T-cell (primary cell): ENCODE data around the gene ACTR10. TPM values are rescaled to one million over a fixed set of nuclear protein-coding genes. Genes with fewer than 3 reads are reported as not detected.

ENCODE experiments used
- ATAC-seq, 4 experiments: fragments of 200-7000 bp in 3 of 4; fragments of 150-1000 bp in 1 of 4; cut with Tn5 transposase; replicated peaks in 1 of 4; 1 replicate in 3 of 4; 2 replicates in 1 of 4; pipeline ENCODE4 v1.10.0; 2021; ENCODE audit warnings: moderate library complexity in 3 of 4, mild to moderate bottlenecking in 2 of 4, moderate number of reproducible peaks in 1 of 4
- CTCF ChIA-PET, 2 donors: fragments of 300-600 bp; sonication (Branson Sonifier 250); formaldehyde crosslinking; loops; one replicate each; lab custom pipeline; 2022; ENCODE audit warnings: antibody characterized with exemption in 2 of 2; lab: Charles Lee
- POLR2A ChIA-PET, 2 donors: fragments of 300-600 bp; sonication (Branson Sonifier 250); formaldehyde crosslinking; loops; one replicate each; lab custom pipeline; 2022; ENCODE audit warnings: antibody characterized with exemption in 2 of 2; lab: Charles Lee
- DNase-seq, 35 experiments: peaks; one replicate each; pipeline versions ENCODE4 v3.0.0 to v3.0.0-alpha.2; 2013 to 2023
- H3K27ac ChIP-seq: one replicate; pipeline ENCODE4 v1.5.1; 2013; ENCODE audit warnings: low read length
- H3K27me3 ChIP-seq, 2 experiments: replicated peaks in 1 of 2; 1 replicate in 1 of 2; 2 replicates in 1 of 2; pipeline versions ENCODE4 v1.6.1 to v1.7.0; 2013; ENCODE audit warnings: low read length in 1 of 2, mixed read lengths in 1 of 2; ENCODE audit not compliant: control insufficient read depth in 2 of 2, insufficient read depth in 2 of 2; ENCODE audit errors: extremely low read depth in 1 of 2
- H3K36me3 ChIP-seq, 2 donors: 1 replicate in 1 of 2; 2 replicates in 1 of 2; pipeline versions ENCODE4 v1.6.1 to v1.7.0; 2013; ENCODE audit warnings: low read length in 1 of 2; ENCODE audit not compliant: control insufficient read depth in 2 of 2, insufficient read depth in 1 of 2; ENCODE audit errors: extremely low read depth in 1 of 2
- H3K4me1 ChIP-seq, 2 experiments: 1 replicate in 1 of 2; 2 replicates in 1 of 2; pipeline versions ENCODE4 v1.6.1 to v1.7.0; 2013; ENCODE audit warnings: low read length in 2 of 2, mixed read lengths in 1 of 2; ENCODE audit not compliant: insufficient read depth in 2 of 2, control insufficient read depth in 1 of 2; ENCODE audit errors: extremely low read depth in 1 of 2
- H3K4me3 ChIP-seq, 2 donors: 1 replicate in 1 of 2; 2 replicates in 1 of 2; pipeline versions ENCODE4 v1.5.1 to v1.7.0; 2013; ENCODE audit warnings: mild to moderate bottlenecking in 2 of 2, low read length in 1 of 2, moderate library complexity in 1 of 2; ENCODE audit not compliant: control insufficient read depth in 1 of 2; ENCODE audit errors: extremely low read depth in 1 of 2
- H3K9me3 ChIP-seq: 2 replicates; pipeline ENCODE4 v1.7.0; 2013
- H3K27ac Mint-ChIP-seq, 2 donors: one replicate each; pipeline ENCODE4 v1.8.0; 2020 to 2021; ENCODE audit warnings: mild to moderate bottlenecking in 2 of 2, mixed read lengths in 2 of 2
- H3K27me3 Mint-ChIP-seq, 2 donors: one replicate each; pipeline ENCODE4 v1.8.0; 2021 to 2022; ENCODE audit warnings: mixed read lengths in 2 of 2
- H3K36me3 Mint-ChIP-seq: one replicate; pipeline ENCODE4 v1.8.0; 2021; ENCODE audit warnings: mixed read lengths
- H3K4me1 Mint-ChIP-seq, 3 donors: one replicate each; pipeline ENCODE4 v1.8.0; 2020 to 2022; ENCODE audit warnings: mixed read lengths in 3 of 3, mild to moderate bottlenecking in 1 of 3
- H3K4me3 Mint-ChIP-seq, 3 donors: one replicate each; pipeline ENCODE4 v1.8.0; 2020 to 2022; ENCODE audit warnings: mild to moderate bottlenecking in 3 of 3, mixed read lengths in 3 of 3, moderate library complexity in 3 of 3
- H3K9me3 Mint-ChIP-seq, 3 donors: one replicate each; pipeline ENCODE4 v1.8.0; 2020 to 2022; ENCODE audit warnings: mixed read lengths in 3 of 3
- WGBS: methylation state at CpG from one replicate; pipeline ENCODE4 v1.1.5; 2013; ENCODE audit warnings: missing lambda C conversion rate; ENCODE audit not compliant: insufficient coverage; 5-methylcytosine and 5-hydroxymethylcytosine counted together
- total RNA-seq, 35 experiments: library from RNA in 6 of 35; stranded (reverse) in 6 of 35; fragments of 120-200 nt in 1 of 35; gene quantifications; one replicate each; pipeline versions ENCODE4 v1.2.1 to v1.2.4 and lab custom pipeline; 2013 to 2026

Gene ACTR10
- total RNA-seq (10 to 100 TPM; 36.7 to 49.7 (median 42.3) TPM), total RNA-seq (lab: John Stamatoyannopoulos, UW) (24.1 to 62.7 (median 38.7) reads per million in 29 experiments)
- total RNA-seq (2013): 61.7 TPM

GRCh38 chr14:58199726-58200479 is at the start of gene ACTR10:
ACTR10 (plus strand) TSS chr14:58200149; CDS start chr14:58200218, 69 bp downstream.
- Mint-ChIP-seq H3K27me3 (no peaks in the 10 kb centered on the region), H3K4me3 (peak within 1 kb of the TSS; percentile 94 to 96 (median 96)), H3K27ac (peak within 1 kb of the TSS; percentile 96), H3K4me1 (peaks cover 38 to 53% (median 43%) of the 10 kb centered on the region in 3 donors), H3K9me3 (no peaks in the 10 kb centered on the region), H3K36me3 (peaks cover 8% of the 10 kb centered on the region)
- H3K36me3 ChIP-seq: peaks cover 0 to 2% of the 10 kb centered on the region in 2 donors
- POLR2A ChIA-PET: interaction anchor here (0.6 to 2.2 kb wide), 5 partner anchors 41 to 227 kb away, joined by 3 to 8 read pairs (median 3); partner anchors contain the start of genes ARID4A (in 1 of the 2), KIAA0586 (in 1 of the 2), PSMA3 (in 1 of the 2) and TIMM9 (in 1 of the 2)
- WGBS: under 1% methylated on average over 63 of the region's 78 CpGs
- peak; percentile 60 to 92 (median 77) for DNase-seq
- H3K9me3 ChIP-seq: no peaks in the 10 kb centered on the region
- peak within 1 kb of the TSS; percentile 84 to 95 for H3K4me3 ChIP-seq
- ATAC-seq: peak; percentile 90 to 93 (median 91)
- CTCF ChIA-PET: interaction anchor here (0.6 to 1.5 kb wide), 5 partner anchors 32 to 1991 kb away, joined by 3 to 4 read pairs (median 3); partner anchors contain the start of genes KIAA0586 (in 1 of the 2) and TIMM9 (in 1 of the 2)
- peaks cover 6 to 21% of the 10 kb centered on the region in 2 experiments for H3K4me1 ChIP-seq
- no peaks in the 10 kb centered on the region for H3K27me3 ChIP-seq
- peak within 1 kb of the TSS; percentile 82 for H3K27ac ChIP-seq

GRCh38 chr14:58150243-58150805 is 49.6 kb upstream of the ACTR10 start:
- H3K27ac Mint-ChIP-seq: no peak overlapping the region
- DNase-seq (no peak), ATAC-seq (no peak)
- peaks cover 41 to 59% of the 10 kb centered on the region in 2 donors for H3K27me3 Mint-ChIP-seq
- no peaks in the 10 kb centered on the region for H3K36me3 Mint-ChIP-seq
- H3K4me3 Mint-ChIP-seq: peak overlapping the region; percentile 65 to 80 (median 76)
- POLR2A ChIA-PET: no interaction called here
- H3K4me1 ChIP-seq: peaks cover 0 to 15% of the 10 kb centered on the region in 2 experiments
- CTCF ChIA-PET: interaction anchor here (0.6 to 0.7 kb wide), 2 partner anchors 19 to 189 kb away, joined by 3 to 7 read pairs; no protein-coding TSS in a partner anchor
- H3K27me3 ChIP-seq: peaks cover 16 to 30% of the 10 kb centered on the region in 2 experiments
- H3K36me3 ChIP-seq: no peaks in the 10 kb centered on the region
- H3K9me3 Mint-ChIP-seq: no peaks in the 10 kb centered on the region
- no CpG with 5 or more reads among the region's 6 CpGs for WGBS
- H3K4me3 ChIP-seq: no peak overlapping the region
- no peak overlapping the region for H3K27ac ChIP-seq
- peaks cover 16 to 19% (median 18%) of the 10 kb centered on the region in 3 donors for H3K4me1 Mint-ChIP-seq
- no peaks in the 10 kb centered on the region for H3K9me3 ChIP-seq

- H3K27me3 ChIP-seq: peaks cover 16 to 37% of the 10 kb centered on the region in 2 experiments
- peak; percentile 32 to 50 (median 44) for ATAC-seq
- H3K4me3 ChIP-seq: peak overlapping the region; percentile 52 to 85
- no peak overlapping the region for H3K27ac Mint-ChIP-seq
- peaks cover 16 to 19% (median 18%) of the 10 kb centered on the region in 3 donors for H3K4me1 Mint-ChIP-seq
- H3K4me3 Mint-ChIP-seq: peak overlapping the region; percentile 65 to 80 (median 76)
- H3K9me3 ChIP-seq: no peaks in the 10 kb centered on the region
- no peak overlapping the region for H3K27ac ChIP-seq
- CTCF ChIA-PET: interaction anchor here in 1 of 2 donors (0.5 kb wide), 1 partner anchor 44 kb away, joined by 11 read pairs; no protein-coding TSS in a partner anchor
- DNase-seq: peak in 3 of 35 experiments; percentile 5 to 8 (median 7)
- H3K36me3 Mint-ChIP-seq: no peaks in the 10 kb centered on the region
- H3K9me3 Mint-ChIP-seq: no peaks in the 10 kb centered on the region
- WGBS: 5% methylated on average over 54 of the region's 56 CpGs
- POLR2A ChIA-PET: no interaction called here
- H3K4me1 ChIP-seq: peaks cover 0 to 15% of the 10 kb centered on the region in 2 experiments
- no peaks in the 10 kb centered on the region for H3K36me3 ChIP-seq
- peaks cover 45 to 66% of the 10 kb centered on the region in 2 donors for H3K27me3 Mint-ChIP-seq
Observed at GRCh38 chr14:58151133-58152013, 48.6 kb upstream of the ACTR10 start.

GRCh38 chr14:58152014-58152857 is 47.7 kb upstream of the ACTR10 start, which contains the start of gene ARMH4:
ARMH4 (minus strand) TSS chr14:58152213; CDS start chr14:58139358, 12,855 bp downstream.
- DNase-seq (peak; percentile 10 to 72 (median 48)), ATAC-seq (peak; percentile 95 to 99 (median 96))
- WGBS: under 1% methylated on average over 55 of the region's 70 CpGs
- Histone ChIP-seq H3K4me1 (peaks cover 0 to 15% of the 10 kb centered on the region in 2 experiments), H3K4me3 (peak within 1 kb of the TSS; percentile 52 to 85), H3K9me3 (no peaks in the 10 kb centered on the region), H3K27ac (no peak within 1 kb of the TSS), H3K36me3 (no peaks in the 10 kb centered on the region), H3K27me3 (peaks cover 16 to 37% of the 10 kb centered on the region in 2 experiments)
- Mint-ChIP-seq H3K27me3 (peaks cover 43 to 67% of the 10 kb centered on the region in 2 donors), H3K27ac (no peak within 1 kb of the TSS), H3K9me3 (no peaks in the 10 kb centered on the region), H3K36me3 (no peaks in the 10 kb centered on the region), H3K4me3 (peak within 1 kb of the TSS; percentile 75 to 80 (median 76)), H3K4me1 (peaks cover 16 to 19% (median 18%) of the 10 kb centered on the region in 3 donors)
- POLR2A ChIA-PET: interaction anchor here in 1 of 2 donors (0.6 kb wide), 1 partner anchor 29 kb away, joined by 3 read pairs; no protein-coding TSS in a partner anchor
- CTCF ChIA-PET: no interaction called here

GRCh38 chr14:58160561-58160960 is 39.4 kb upstream of the ACTR10 start:
- H3K27ac ChIP-seq: no peak overlapping the region
- peaks cover 0 to 4% of the 10 kb centered on the region in 2 experiments for H3K27me3 ChIP-seq
- H3K36me3 ChIP-seq: no peaks in the 10 kb centered on the region
- Mint-ChIP-seq H3K4me3 (no peak overlapping the region), H3K4me1 (no peaks in the 10 kb centered on the region), H3K36me3 (no peaks in the 10 kb centered on the region), H3K9me3 (no peaks in the 10 kb centered on the region), H3K27ac (no peak overlapping the region), H3K27me3 (peaks cover 12 to 20% of the 10 kb centered on the region in 2 donors)
- H3K4me1 ChIP-seq: no peaks in the 10 kb centered on the region
- no peak overlapping the region for H3K4me3 ChIP-seq
- H3K9me3 ChIP-seq: no peaks in the 10 kb centered on the region
- ATAC-seq (no peak), DNase-seq (no peak)
- CTCF ChIA-PET: interaction anchor here in 1 of 2 donors (0.6 to 0.7 kb wide), 2 partner anchors 16 to 54 kb away, joined by 3 to 4 read pairs; no protein-coding TSS in a partner anchor
- POLR2A ChIA-PET: interaction anchor here in 1 of 2 donors (0.7 kb wide), 1 partner anchor 11 kb away, joined by 5 read pairs; no protein-coding TSS in a partner anchor
